Activated CD8-positive, alpha-beta T cell treated with anti-CD3 and anti-CD28 coated beads for 36 hours (primary cell): ENCODE results near the gene CALCOCO1. TPM values are rescaled to one million over a fixed set of nuclear protein-coding genes. Genes with fewer than 3 reads are reported as not detected.

Experiments
- ATAC-seq: fragments of 200-7000 bp; cut with Tn5 transposase; one replicate; pipeline ENCODE4 v1.10.0; 2021; ENCODE audit warnings: mild to moderate bottlenecking, moderate library complexity
- CTCF ChIA-PET: fragments of 350-600 bp; sonication (Branson Sonifier 250); formaldehyde crosslinking; loops from one replicate; lab custom pipeline; 2021; ENCODE audit warnings: antibody characterized with exemption; lab: Charles Lee
- POLR2A ChIA-PET: fragments of 350-600 bp; sonication (Branson Sonifier 250); formaldehyde crosslinking; loops from one replicate; lab custom pipeline; 2021; ENCODE audit warnings: antibody characterized with exemption; lab: Charles Lee
- DNase-seq: peaks from one replicate; pipeline ENCODE4 v3.0.0-alpha.2; 2020
- H3K27ac Mint-ChIP-seq: one replicate; pipeline ENCODE4 v1.8.0; 2021; ENCODE audit warnings: mild to moderate bottlenecking, mixed read lengths
- H3K27me3 Mint-ChIP-seq: one replicate; pipeline ENCODE4 v1.8.0; 2021; ENCODE audit warnings: mixed read lengths
- H3K36me3 Mint-ChIP-seq: one replicate; pipeline ENCODE4 v1.8.0; 2021; ENCODE audit warnings: low read depth, mixed read lengths
- H3K4me1 Mint-ChIP-seq: one replicate; pipeline ENCODE4 v1.8.0; 2021; ENCODE audit warnings: low read depth, mixed read lengths
- H3K4me3 Mint-ChIP-seq: one replicate; pipeline ENCODE4 v1.8.0; 2021; ENCODE audit warnings: mild to moderate bottlenecking, moderate library complexity, mixed read lengths
- H3K9me3 Mint-ChIP-seq: one replicate; pipeline ENCODE4 v1.8.0; 2021; ENCODE audit warnings: mixed read lengths
- CTCF ChIP-seq: fragments of 200-600 bp; IDR thresholded peaks from one replicate; pipeline ENCODE4 v1.8.0; 2022; ENCODE audit warnings: antibody characterized with exemption, mild to moderate bottlenecking
- intact Hi-C: fragments of 100-400 bp; cut with micrococcal nuclease; formaldehyde crosslinking; loops from one replicate; pipeline ENCODE4 v1.10.0; 2022
- total RNA-seq, 2 experiments: library from RNA; stranded (reverse); gene quantifications; one replicate each; pipeline ENCODE4 v1.2.3, GENCODE V29; 2021

CALCOCO1 gene
- total RNA-seq, 2 experiments from 2014 or later, result 15.5 to 16.2 TPM

- Mint-ChIP-seq H3K4me3 (no peak overlapping the region), H3K4me1 (peaks cover 16% of the 10 kb centered on the region), H3K9me3 (no peaks in the 10 kb centered on the region), H3K27ac (no peak overlapping the region), H3K36me3 (no peaks in the 10 kb centered on the region), H3K27me3 (peaks cover 31% of the 10 kb centered on the region)
- no peak for DNase-seq
- no peak for TF ChIP-seq CTCF
- no peak for ATAC-seq
- intact Hi-C loops, result no loop called here
- POLR2A ChIA-PET, result interaction anchor here (5.4 kb wide), 1 partner anchor 9 kb away, joined by 40 read pairs; the partner anchor contains the start of gene CALCOCO1
- CTCF ChIA-PET, result interaction anchor here (0.9 to 17.5 kb wide), 6 partner anchors 7 to 35 kb away, joined by 3 to 418 read pairs (median 6); partner anchors contain the start of gene CALCOCO1
Observed at GRCh38 chr12:53737093-53737808, 10.0 kb upstream of the CALCOCO1 start.

- DNase-seq (no peak), ATAC-seq (no peak)
- Mint-ChIP-seq H3K27me3 (peaks cover 29% of the 10 kb centered on the region), H3K27ac (no peak overlapping the region), H3K9me3 (no peaks in the 10 kb centered on the region), H3K36me3 (no peaks in the 10 kb centered on the region), H3K4me1 (peaks cover 16% of the 10 kb centered on the region), H3K4me3 (no peak overlapping the region)
- ChIA-PET CTCF (interaction anchor here (1.3 to 17.5 kb wide), 5 partner anchors 7 to 34 kb away, joined by 4 to 418 read pairs (median 8); partner anchors contain the start of gene CALCOCO1), POLR2A (interaction anchor here (5.4 kb wide), 1 partner anchor 8 kb away, joined by 40 read pairs; the partner anchor contains the start of gene CALCOCO1)
- intact Hi-C loops, result no loop called here
- TF ChIP-seq CTCF, result no peak
Observed at GRCh38 chr12:53736592-53736991, 9.3 kb upstream of the CALCOCO1 start.

GRCh38 chr12:53735556-53735955 is 8.3 kb upstream of the CALCOCO1 start:
- POLR2A ChIA-PET, result interaction anchor here (5.4 kb wide), 1 partner anchor 7 kb away, joined by 40 read pairs; the partner anchor contains the start of gene CALCOCO1
- no peak for TF ChIP-seq CTCF

GRCh38 chr12:53734425-53734824 is 7.2 kb upstream of the CALCOCO1 start:
- no peaks in the 10 kb centered on the region for H3K9me3 Mint-ChIP-seq
- CTCF ChIA-PET, result interaction anchor here (0.6 to 17.5 kb wide), 3 partner anchors 10 to 478 kb away, joined by 3 to 418 read pairs (median 29); no protein-coding TSS in a partner anchor
- peaks cover 26% of the 10 kb centered on the region for H3K27me3 Mint-ChIP-seq
- peaks cover 13% of the 10 kb centered on the region for H3K4me1 Mint-ChIP-seq
- POLR2A ChIA-PET, result interaction anchor here (1.0 kb wide), 1 partner anchor 21 kb away, joined by 3 read pairs; no protein-coding TSS in a partner anchor
- TF ChIP-seq CTCF, result no peak
- no peak for ATAC-seq
- no peak overlapping the region for H3K4me3 Mint-ChIP-seq
- DNase-seq, result no peak
- no peaks in the 10 kb centered on the region for H3K36me3 Mint-ChIP-seq
- intact Hi-C loops, result no loop called here
- H3K27ac Mint-ChIP-seq, result no peak overlapping the region

More at GRCh38 chr12:53735556-53735955, 8.3 kb upstream of the CALCOCO1 start:
- ATAC-seq (no peak), DNase-seq (no peak)
- Mint-ChIP-seq H3K4me3 (no peak overlapping the region), H3K27me3 (peaks cover 29% of the 10 kb centered on the region), H3K36me3 (no peaks in the 10 kb centered on the region), H3K9me3 (no peaks in the 10 kb centered on the region), H3K27ac (no peak overlapping the region), H3K4me1 (peaks cover 16% of the 10 kb centered on the region)
- CTCF ChIA-PET, result interaction anchor here (1.3 to 17.5 kb wide), 3 partner anchors 8 to 35 kb away, joined by 4 to 418 read pairs (median 34); no protein-coding TSS in a partner anchor
- intact Hi-C loops, result no loop called here
